ENCODE measurements around the gene CDC14A.
"Not testable (repeated sequence)": the region's sequence is repeated elsewhere in the genome, so short reads cannot be mapped to it uniquely, and the experiment has no call there.

The CDC14A gene

GRCh38 chr1:100363831-100364230, 11.5 kb downstream of the CDC14A start:
- no peak for DNase-seq (ENCODE audit: low read depth in 2 of 2)

- no peak for DNase-seq (ENCODE audit: low read depth in 2 of 2)
Observed at GRCh38 chr1:100364697-100365096, 12.4 kb downstream of the CDC14A start.

- no peak for DNase-seq (ENCODE audit: low read depth in 2 of 2)
Observed at GRCh38 chr1:100366209-100366525, 13.9 kb downstream of the CDC14A start.

GRCh38 chr1:100369339-100369738, 17.0 kb downstream of the CDC14A start:
- not testable (repeated sequence) for DNase-seq (ENCODE audit: low read depth in 2 of 2)

- DNase-seq (ENCODE audit: low read depth in 2 of 2) = not testable (repeated sequence)
Observed at GRCh38 chr1:100373953-100374352, 21.6 kb downstream of the CDC14A start.

- DNase-seq (ENCODE audit: low read depth in 2 of 2) = not testable (repeated sequence)
Observed at GRCh38 chr1:100376890-100377289, 24.6 kb downstream of the CDC14A start.

GRCh38 chr1:100377590-100378361, 25.5 kb downstream of the CDC14A start:
- no peak for DNase-seq (ENCODE audit: low read depth in 2 of 2)

GRCh38 chr1:100378956-100379355, 26.6 kb downstream of the CDC14A start:
- no peak for DNase-seq (ENCODE audit: low read depth in 2 of 2)

GRCh38 chr1:100380635-100381034, 28.3 kb downstream of the CDC14A start:
- no peak for DNase-seq (ENCODE audit: low read depth in 2 of 2)

GRCh38 chr1:100382657-100383056, 30.4 kb downstream of the CDC14A start:
- DNase-seq (ENCODE audit: low read depth in 2 of 2) = no peak

GRCh38 chr1:100383743-100384405, 31.6 kb downstream of the CDC14A start:
- no peak for DNase-seq (ENCODE audit: low read depth in 2 of 2)

- DNase-seq (ENCODE audit: low read depth in 2 of 2) = no peak
Observed at GRCh38 chr1:100387209-100387608, 34.9 kb downstream of the CDC14A start.

- DNase-seq (ENCODE audit: low read depth in 2 of 2) = no peak
Observed at GRCh38 chr1:100387657-100388350, 35.5 kb downstream of the CDC14A start.

GRCh38 chr1:100390531-100390930, 38.2 kb downstream of the CDC14A start:
- no peak for DNase-seq (ENCODE audit: low read depth in 2 of 2)

- no peak for DNase-seq (ENCODE audit: low read depth in 2 of 2)
Observed at GRCh38 chr1:100391675-100392074, 39.4 kb downstream of the CDC14A start.

- DNase-seq (ENCODE audit: low read depth in 2 of 2) = no peak
Observed at GRCh38 chr1:100392756-100393155, 40.5 kb downstream of the CDC14A start.

GRCh38 chr1:100394285-100394684, 42.0 kb downstream of the CDC14A start:
- no peak for DNase-seq (ENCODE audit: low read depth in 2 of 2)

- DNase-seq (ENCODE audit: low read depth in 2 of 2) = no peak
Observed at GRCh38 chr1:100395913-100396312, 43.6 kb downstream of the CDC14A start.

GRCh38 chr1:100396651-100397050, 44.3 kb downstream of the CDC14A start:
- no peak for DNase-seq (ENCODE audit: low read depth in 2 of 2)

- no peak for DNase-seq (ENCODE audit: low read depth in 2 of 2)
Observed at GRCh38 chr1:100397681-100398080, 45.4 kb downstream of the CDC14A start.

GRCh38 chr1:100398648-100399047, 46.3 kb downstream of the CDC14A start:
- no peak for DNase-seq (ENCODE audit: low read depth in 2 of 2)

GRCh38 chr1:100400404-100400803, 48.1 kb downstream of the CDC14A start:
- peak; percentile 11 to 15 for DNase-seq (ENCODE audit: low read depth in 2 of 2)

GRCh38 chr1:100404821-100405220, 52.5 kb downstream of the CDC14A start:
- DNase-seq (ENCODE audit: low read depth in 2 of 2) = no peak
